HepG2 (cell line): ENCODE data around the gene GPER1. TPM values are rescaled to one million over a fixed set of nuclear protein-coding genes. Genes with fewer than 3 reads are reported as not detected.

Source experiments
- ARNT ChIP-seq: fragments of 450-650 bp; IDR thresholded peaks from 2 replicates; pipeline ENCODE4 v1.6.1; 2017
- ELF4 ChIP-seq: sonication (generic); formaldehyde crosslinking; IDR thresholded peaks from 2 replicates; pipeline ENCODE4 v1.5.0; 2020; ENCODE audit warnings: missing genetic modification reagents, mild to moderate bottlenecking, moderate library complexity, borderline replicate concordance
- EZH2 ChIP-seq: conservative IDR thresholded peaks from 2 replicates; pipeline ENCODE4 v1.6.1; 2012; ENCODE audit warnings: mild to moderate bottlenecking, low read depth, low read length, moderate library complexity
- KAT8 ChIP-seq: IDR thresholded peaks from 2 replicates; pipeline ENCODE4 v1.6.1; 2016; ENCODE audit warnings: missing genetic modification reagents, missing compliant biosample characterization
- MIER2 ChIP-seq: IDR thresholded peaks from 2 replicates; pipeline ENCODE4 v1.6.1; 2016; ENCODE audit warnings: missing biosample characterization, missing genetic modification reagents
- SCMH1 ChIP-seq: sonication (generic); formaldehyde crosslinking; IDR thresholded peaks from 2 replicates; pipeline ENCODE4 v1.9.0; 2021; ENCODE audit warnings: missing genetic modification reagents, mild to moderate bottlenecking, borderline replicate concordance
- SNAPC2 ChIP-seq: sonication (generic); formaldehyde crosslinking; IDR thresholded peaks from 2 replicates; pipeline ENCODE4 v1.8.1; 2022; ENCODE audit warnings: mild to moderate bottlenecking, missing genetic modification reagents
- ZNF225 ChIP-seq: sonication (generic); formaldehyde crosslinking; IDR thresholded peaks from 2 replicates; pipeline ENCODE4 v1.4.0; 2020; ENCODE audit warnings: mild to moderate bottlenecking, missing genetic modification reagents
- ZNF530 ChIP-seq: sonication (generic); formaldehyde crosslinking; IDR thresholded peaks from 2 replicates; pipeline ENCODE4 v1.5.0; 2020; ENCODE audit warnings: low read depth, mild to moderate bottlenecking, missing genetic modification reagents
- ZNF552 ChIP-seq: sonication (generic); formaldehyde crosslinking; IDR thresholded peaks from 2 replicates; pipeline ENCODE4 v1.9.0; 2022; ENCODE audit warnings: missing genetic modification reagents, mild to moderate bottlenecking, borderline replicate concordance
- ZNF615 ChIP-seq: sonication (generic); formaldehyde crosslinking; IDR thresholded peaks from 2 replicates; pipeline ENCODE4 v1.5.0; 2020; ENCODE audit warnings: mild to moderate bottlenecking, missing genetic modification reagents, borderline replicate concordance
- ZNF674 ChIP-seq: sonication (generic); formaldehyde crosslinking; IDR thresholded peaks from 2 replicates; pipeline ENCODE4 v1.5.0; 2020; ENCODE audit warnings: low read depth, mild to moderate bottlenecking, missing genetic modification reagents
- ZNF709 ChIP-seq: sonication (generic); formaldehyde crosslinking; IDR thresholded peaks from 2 replicates; pipeline ENCODE4 v1.5.0; 2020; ENCODE audit warnings: mild to moderate bottlenecking, missing genetic modification reagents
- ZNF747 ChIP-seq: sonication (generic); formaldehyde crosslinking; IDR thresholded peaks from 2 replicates; pipeline ENCODE4 v1.8.1; 2023; ENCODE audit warnings: missing genetic modification reagents, mild to moderate bottlenecking, borderline replicate concordance
- ZNF772 ChIP-seq: sonication (generic); formaldehyde crosslinking; IDR thresholded peaks from 2 replicates; pipeline ENCODE4 v1.5.0; 2020; ENCODE audit warnings: mild to moderate bottlenecking, missing genetic modification reagents
- polyA plus RNA-seq, 8 experiments: library from polyadenylated mRNA; depleted of rRNA in 3 of 8; stranded (reverse) in 7 of 8; unstranded in 1 of 8; fragments of >200 nt; fragmentation: Illumina TruSeq in 4 of 8; extraction: Trizol in 4 of 8; gene quantifications; 2 replicates each; pipeline versions ENCODE4 v1.2.1 to v1.2.3, GENCODE V29; 2011 to 2016; ENCODE audit warnings: low read depth in 4 of 8, missing spikeins in 1 of 8, mixed read lengths in 1 of 8; ENCODE audit not compliant: insufficient read depth in 1 of 8
- total RNA-seq, 5 experiments: library from RNA; depleted of rRNA; stranded (reverse); fragments of >200 nt; fragmentation: Illumina TruSeq; extraction: Trizol; gene quantifications; 2 replicates each; pipeline ENCODE4 v1.2.3, GENCODE V29; 2016; ENCODE audit warnings: low read depth in 1 of 5
- TF ChIP-seq, protein P1 (sequence below): IDR thresholded peaks from 2 replicates; pipeline ENCODE4 v1.6.1; 2018; ENCODE audit warnings: missing genetic modification reagents, mild to moderate bottlenecking, missing compliant biosample characterization
- TF ChIP-seq, protein P2 (sequence below): sonication (generic); formaldehyde crosslinking; IDR thresholded peaks from 2 replicates; pipeline ENCODE4 v1.4.0; 2020; ENCODE audit warnings: missing genetic modification reagents, low read depth, mild to moderate bottlenecking, borderline replicate concordance
- TF ChIP-seq, protein P3 (sequence below), 2 experiments: fragments of 450-650 bp in 1 of 2; sonication (generic) in 1 of 2; formaldehyde crosslinking in 1 of 2; IDR thresholded peaks; 2 replicates each; pipeline versions ENCODE4 v1.6.1 to v1.8.0; 2016 to 2022; ENCODE audit warnings: antibody characterized with exemption in 1 of 2, mild to moderate bottlenecking in 1 of 2, missing genetic modification reagents in 1 of 2

GPER1 gene
- total and polyA plus RNA-seq, 2 of the 13 experiments (the other 11 are each of a cell fraction or from before 2014, with no cell fraction given), result 12.7 to 19.7 TPM

DNA sequence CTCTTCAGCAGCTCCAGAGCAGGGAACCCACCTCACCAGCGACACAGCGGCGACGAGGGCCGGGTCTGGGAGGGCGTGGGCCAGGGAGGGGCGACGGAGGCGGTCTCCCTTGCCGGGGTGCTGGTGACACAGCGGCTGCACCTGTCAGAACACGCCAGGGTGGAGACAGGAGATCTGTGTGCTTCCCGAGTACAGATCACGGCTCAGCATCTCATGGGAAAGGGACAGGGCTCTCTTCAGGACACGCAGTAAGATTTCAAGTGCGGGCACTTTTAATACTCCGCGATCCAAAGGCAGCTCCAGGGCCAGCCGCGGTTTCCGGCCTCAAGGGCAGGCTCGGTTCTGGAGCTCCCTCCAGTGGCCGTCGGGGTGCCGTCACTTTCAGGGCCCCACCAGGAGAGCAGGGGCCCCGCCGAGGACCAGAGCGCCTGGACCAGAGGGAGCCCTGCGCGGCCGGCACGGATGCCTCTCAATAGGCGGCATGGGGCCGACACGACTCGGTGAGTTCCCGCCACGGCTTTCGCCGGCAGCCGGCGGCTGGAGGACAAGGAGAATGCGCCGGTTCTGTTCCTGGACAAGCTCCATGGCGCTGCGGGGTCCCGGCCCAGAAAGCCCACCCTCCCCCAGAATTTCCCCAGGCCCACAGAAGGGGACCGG, 22.2 kb upstream of the GPER1 start (continued):
- TF ChIP-seq ZNF747 (CRISPR knock-in tag), result no peak
- no peak for TF ChIP-seq EZH2
- TF ChIP-seq, protein P1, sequence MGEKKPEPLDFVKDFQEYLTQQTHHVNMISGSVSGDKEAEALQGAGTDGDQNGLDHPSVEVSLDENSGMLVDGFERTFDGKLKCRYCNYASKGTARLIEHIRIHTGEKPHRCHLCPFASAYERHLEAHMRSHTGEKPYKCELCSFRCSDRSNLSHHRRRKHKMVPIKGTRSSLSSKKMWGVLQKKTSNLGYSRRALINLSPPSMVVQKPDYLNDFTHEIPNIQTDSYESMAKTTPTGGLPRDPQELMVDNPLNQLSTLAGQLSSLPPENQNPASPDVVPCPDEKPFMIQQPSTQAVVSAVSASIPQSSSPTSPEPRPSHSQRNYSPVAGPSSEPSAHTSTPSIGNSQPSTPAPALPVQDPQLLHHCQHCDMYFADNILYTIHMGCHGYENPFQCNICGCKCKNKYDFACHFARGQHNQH, result no peak
- no peak for TF ChIP-seq ZNF225 (CRISPR knock-in tag)
- TF ChIP-seq KAT8 (CRISPR knock-in tag), result peak; percentile 49
- no peak for TF ChIP-seq ZNF530 (CRISPR knock-in tag)
- TF ChIP-seq ARNT, result no peak
- TF ChIP-seq ZNF709, result no peak
- no peak for TF ChIP-seq ZNF552 (CRISPR knock-in tag)
- no peak for TF ChIP-seq MIER2
- no peak for TF ChIP-seq SNAPC2
- TF ChIP-seq SCMH1 (CRISPR knock-in tag), result no peak
- TF ChIP-seq, protein P2, sequence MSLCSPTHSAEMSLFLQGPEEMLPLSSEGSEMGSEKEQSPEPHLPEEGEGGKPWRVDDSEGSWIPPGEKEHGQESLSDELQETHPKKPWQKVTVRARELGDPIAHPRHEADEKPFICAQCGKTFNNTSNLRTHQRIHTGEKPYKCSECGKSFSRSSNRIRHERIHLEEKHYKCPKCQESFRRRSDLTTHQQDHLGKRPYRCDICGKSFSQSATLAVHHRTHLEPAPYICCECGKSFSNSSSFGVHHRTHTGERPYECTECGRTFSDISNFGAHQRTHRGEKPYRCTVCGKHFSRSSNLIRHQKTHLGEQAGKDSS (CRISPR knock-in tag), result no peak; the same call in 1 of the 2 replicates
- TF ChIP-seq ZNF772 (CRISPR knock-in tag), result no peak
- TF ChIP-seq ZNF674 (CRISPR knock-in tag), result no peak
- TF ChIP-seq ELF4 (CRISPR knock-in tag), result no peak
- no peak for TF ChIP-seq ZNF615 (CRISPR knock-in tag)
- TF ChIP-seq, protein P3, sequence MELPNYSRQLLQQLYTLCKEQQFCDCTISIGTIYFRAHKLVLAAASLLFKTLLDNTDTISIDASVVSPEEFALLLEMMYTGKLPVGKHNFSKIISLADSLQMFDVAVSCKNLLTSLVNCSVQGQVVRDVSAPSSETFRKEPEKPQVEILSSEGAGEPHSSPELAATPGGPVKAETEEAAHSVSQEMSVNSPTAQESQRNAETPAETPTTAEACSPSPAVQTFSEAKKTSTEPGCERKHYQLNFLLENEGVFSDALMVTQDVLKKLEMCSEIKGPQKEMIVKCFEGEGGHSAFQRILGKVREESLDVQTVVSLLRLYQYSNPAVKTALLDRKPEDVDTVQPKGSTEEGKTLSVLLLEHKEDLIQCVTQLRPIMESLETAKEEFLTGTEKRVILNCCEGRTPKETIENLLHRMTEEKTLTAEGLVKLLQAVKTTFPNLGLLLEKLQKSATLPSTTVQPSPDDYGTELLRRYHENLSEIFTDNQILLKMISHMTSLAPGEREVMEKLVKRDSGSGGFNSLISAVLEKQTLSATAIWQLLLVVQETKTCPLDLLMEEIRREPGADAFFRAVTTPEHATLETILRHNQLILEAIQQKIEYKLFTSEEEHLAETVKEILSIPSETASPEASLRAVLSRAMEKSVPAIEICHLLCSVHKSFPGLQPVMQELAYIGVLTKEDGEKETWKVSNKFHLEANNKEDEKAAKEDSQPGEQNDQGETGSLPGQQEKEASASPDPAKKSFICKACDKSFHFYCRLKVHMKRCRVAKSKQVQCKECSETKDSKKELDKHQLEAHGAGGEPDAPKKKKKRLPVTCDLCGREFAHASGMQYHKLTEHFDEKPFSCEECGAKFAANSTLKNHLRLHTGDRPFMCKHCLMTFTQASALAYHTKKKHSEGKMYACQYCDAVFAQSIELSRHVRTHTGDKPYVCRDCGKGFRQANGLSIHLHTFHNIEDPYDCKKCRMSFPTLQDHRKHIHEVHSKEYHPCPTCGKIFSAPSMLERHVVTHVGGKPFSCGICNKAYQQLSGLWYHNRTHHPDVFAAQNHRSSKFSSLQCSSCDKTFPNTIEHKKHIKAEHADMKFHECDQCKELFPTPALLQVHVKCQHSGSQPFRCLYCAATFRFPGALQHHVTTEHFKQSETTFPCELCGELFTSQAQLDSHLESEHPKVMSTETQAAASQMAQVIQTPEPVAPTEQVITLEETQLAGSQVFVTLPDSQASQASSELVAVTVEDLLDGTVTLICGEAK (IDR thresholded peaks at IDR 0.05), result no peak
- TF ChIP-seq, protein P3 (CRISPR knock-in tag; IDR thresholded peaks at IDR 0.05), result no peak
